PC-9 (cell line): Measurements from ENCODE around the gene PTPMT1.

Experiments
- EZH2 ChIP-seq: fragments of 200-600 bp; sonication (generic); IDR thresholded peaks from 2 replicates; pipeline ENCODE4 v1.8.0; 2017; ENCODE audit warnings: antibody characterized with exemption, low read depth
- TF ChIP-seq, protein P1 (sequence below): fragments of 200-600 bp; sonication (generic); conservative IDR thresholded peaks from 2 replicates; pipeline ENCODE4 v1.6.1; 2017; ENCODE audit warnings: mixed run types, antibody characterized with exemption, mild to moderate bottlenecking, moderate library complexity

DNA sequence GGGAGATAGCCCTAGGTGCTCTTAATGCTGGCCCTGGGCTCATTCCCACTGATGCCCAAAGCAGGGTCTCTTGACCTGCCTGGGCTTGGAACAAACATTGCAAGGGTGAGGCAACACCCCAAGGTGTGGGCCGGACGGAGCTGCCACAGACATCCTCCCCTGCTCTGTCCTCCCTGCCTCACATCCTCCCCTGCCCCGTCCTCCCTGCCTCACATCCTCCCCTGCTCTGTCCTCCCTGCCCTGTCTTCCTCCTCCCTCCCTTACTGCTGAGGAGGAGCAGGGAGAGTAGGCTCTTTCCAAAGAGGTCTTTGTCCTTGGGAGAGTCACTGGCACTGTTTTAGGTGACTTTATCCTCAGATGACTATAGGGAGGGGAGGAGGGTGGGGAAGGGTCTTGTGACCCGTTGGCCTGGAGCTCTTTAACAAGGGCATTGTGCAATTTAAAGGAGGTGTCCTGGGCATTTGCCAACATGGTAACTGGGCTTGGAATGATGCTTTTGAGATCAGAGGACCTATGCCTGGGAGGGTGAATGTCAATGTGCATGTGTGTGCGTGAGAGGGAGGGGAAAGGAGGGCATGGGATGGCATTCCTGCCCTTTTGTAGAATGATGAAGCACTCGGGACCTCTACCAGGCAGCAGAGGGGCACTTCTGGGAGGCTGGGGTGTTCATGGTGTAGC lies 21.8 kb downstream of the PTPMT1 start:
- TF ChIP-seq, protein P1, sequence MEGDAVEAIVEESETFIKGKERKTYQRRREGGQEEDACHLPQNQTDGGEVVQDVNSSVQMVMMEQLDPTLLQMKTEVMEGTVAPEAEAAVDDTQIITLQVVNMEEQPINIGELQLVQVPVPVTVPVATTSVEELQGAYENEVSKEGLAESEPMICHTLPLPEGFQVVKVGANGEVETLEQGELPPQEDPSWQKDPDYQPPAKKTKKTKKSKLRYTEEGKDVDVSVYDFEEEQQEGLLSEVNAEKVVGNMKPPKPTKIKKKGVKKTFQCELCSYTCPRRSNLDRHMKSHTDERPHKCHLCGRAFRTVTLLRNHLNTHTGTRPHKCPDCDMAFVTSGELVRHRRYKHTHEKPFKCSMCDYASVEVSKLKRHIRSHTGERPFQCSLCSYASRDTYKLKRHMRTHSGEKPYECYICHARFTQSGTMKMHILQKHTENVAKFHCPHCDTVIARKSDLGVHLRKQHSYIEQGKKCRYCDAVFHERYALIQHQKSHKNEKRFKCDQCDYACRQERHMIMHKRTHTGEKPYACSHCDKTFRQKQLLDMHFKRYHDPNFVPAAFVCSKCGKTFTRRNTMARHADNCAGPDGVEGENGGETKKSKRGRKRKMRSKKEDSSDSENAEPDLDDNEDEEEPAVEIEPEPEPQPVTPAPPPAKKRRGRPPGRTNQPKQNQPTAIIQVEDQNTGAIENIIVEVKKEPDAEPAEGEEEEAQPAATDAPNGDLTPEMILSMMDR: no peak
- TF ChIP-seq EZH2: no peak
